K562 (cell line): ENCODE measurements around the gene MAPK1IP1L. TPM values are rescaled to one million over a fixed set of nuclear protein-coding genes. Genes with fewer than 3 reads are reported as not detected.

Experiments used
- BRF1 ChIP-seq: IDR thresholded peaks from 3 replicates; pipeline ENCODE4 v1.6.1; 2011; ENCODE audit warnings: borderline replicate concordance, mild to moderate bottlenecking; ENCODE audit not compliant: insufficient read length; ENCODE audit errors: extremely low read depth
- GABPA ChIP-seq: fragments of 200-800 bp; sonication (Bioruptor generic); conservative IDR thresholded peaks from 2 replicates; pipeline ENCODE4 v1.6.1; 2016; ENCODE audit warnings: low read depth, missing genetic modification characterization, missing compliant biosample characterization
- HCFC1 ChIP-seq: IDR thresholded peaks from 2 replicates; pipeline ENCODE4 v1.6.1; 2012; ENCODE audit warnings: low read depth, low read length, improper control_type of control experiment
- HDAC3 ChIP-seq: fragments of 450-650 bp; IDR thresholded peaks from 2 replicates; pipeline ENCODE4 v1.6.1; 2018; ENCODE audit warnings: borderline replicate concordance, mild to moderate bottlenecking, moderate library complexity; ENCODE audit not compliant: partially characterized antibody
- HNRNPK ChIP-seq: fragments of 200-400 bp; formaldehyde crosslinking; IDR thresholded peaks from one replicate; pipeline ENCODE4 v1.6.1; 2018; ENCODE audit warnings: mild to moderate bottlenecking, low read depth, low read length; ENCODE audit not compliant: poor library complexity, severe bottlenecking
- KLF13 ChIP-seq: fragments of 450-650 bp; IDR thresholded peaks from 2 replicates; pipeline ENCODE4 v1.6.1; 2016; ENCODE audit warnings: missing genetic modification characterization, low read depth, mild to moderate bottlenecking, missing compliant biosample characterization, moderate library complexity, borderline replicate concordance
- L3MBTL2 ChIP-seq: fragments of 450-650 bp; IDR thresholded peaks from 2 replicates; pipeline ENCODE4 v1.6.1; 2016; ENCODE audit warnings: mild to moderate bottlenecking, moderate library complexity
- MEF2A ChIP-seq: IDR thresholded peaks from 2 replicates; pipeline ENCODE4 v1.6.1; 2011; ENCODE audit warnings: low read depth, mild to moderate bottlenecking, low read length, moderate library complexity; ENCODE audit not compliant: control insufficient read depth
- NFIC ChIP-seq: fragments of 450-650 bp; IDR thresholded peaks from 2 replicates; pipeline ENCODE4 v1.6.1; 2017; ENCODE audit warnings: mild to moderate bottlenecking, inconsistent platforms
- NR2C1 ChIP-seq, 2 experiments: fragments of 450-650 bp; IDR thresholded peaks; 2 replicates each; pipeline ENCODE4 v1.6.1; 2017; ENCODE audit warnings: mild to moderate bottlenecking in 2 of 2, antibody characterized with exemption in 1 of 2, inconsistent platforms in 1 of 2, missing compliant biosample characterization in 1 of 2, missing genetic modification characterization in 1 of 2
- PHF21A ChIP-seq: fragments of 450-650 bp; IDR thresholded peaks from 2 replicates; pipeline ENCODE4 v1.6.1; 2017; ENCODE audit warnings: low read depth, borderline replicate concordance
- PTBP1 ChIP-seq: fragments of 200-400 bp; formaldehyde crosslinking; IDR thresholded peaks from 2 replicates; pipeline ENCODE4 v1.6.1; 2017; ENCODE audit warnings: low read depth, low read length
- PURB ChIP-seq: sonication (generic); formaldehyde crosslinking; IDR thresholded peaks from 2 replicates; pipeline ENCODE4 v1.9.0; 2021; ENCODE audit warnings: low read depth, mild to moderate bottlenecking, missing genetic modification reagents
- RAD51 ChIP-seq: fragments of 450-650 bp; IDR thresholded peaks from 2 replicates; pipeline ENCODE4 v1.7.1; 2016; ENCODE audit warnings: low read depth, mild to moderate bottlenecking, borderline replicate concordance
- RBM15 ChIP-seq: fragments of 200-400 bp; formaldehyde crosslinking; IDR thresholded peaks from 2 replicates; pipeline ENCODE4 v1.6.1; 2018; ENCODE audit warnings: mild to moderate bottlenecking, low read length, moderate library complexity; ENCODE audit not compliant: insufficient read depth
- RFX7 ChIP-seq: fragments of 250-450 bp; sonication (Bioruptor Pico); IDR thresholded peaks from 2 replicates; pipeline ENCODE4 v1.5.1; 2021; ENCODE audit warnings: mild to moderate bottlenecking
- SETDB1 ChIP-seq: IDR thresholded peaks from one replicate; pipeline ENCODE4 v1.6.1; 2012; ENCODE audit warnings: low read length, control low read depth, inconsistent platforms
- TCF7 ChIP-seq: sonication (generic); IDR thresholded peaks from 2 replicates; pipeline ENCODE4 v1.6.1; 2016; ENCODE audit warnings: antibody characterized with exemption, borderline replicate concordance
- ZNF174 ChIP-seq: fragments of 250-450 bp; sonication (Bioruptor Pico); IDR thresholded peaks from 2 replicates; pipeline ENCODE4 v1.4.0; 2020; ENCODE audit warnings: mild to moderate bottlenecking
- ZNF175 ChIP-seq: fragments of 200-800 bp; sonication (Bioruptor generic); IDR thresholded peaks from 2 replicates; pipeline ENCODE4 v1.6.1; 2016; ENCODE audit warnings: low read depth, mild to moderate bottlenecking, missing genetic modification characterization, missing compliant biosample characterization
- ZNF24 ChIP-seq: fragments of 450-650 bp; IDR thresholded peaks from 2 replicates; pipeline ENCODE4 v1.6.1; 2016
- ZNF57 ChIP-seq: fragments of 450-650 bp; formaldehyde crosslinking; IDR thresholded peaks from 2 replicates; pipeline ENCODE4 v1.4.0; 2020; ENCODE audit warnings: mild to moderate bottlenecking, moderate library complexity
- ZNF644 ChIP-seq: fragments of 200-800 bp; sonication (Bioruptor generic); IDR thresholded peaks from 2 replicates; pipeline ENCODE4 v1.6.1; 2016; ENCODE audit warnings: low read depth, missing genetic modification characterization, missing compliant biosample characterization
- ZNF766 ChIP-seq: fragments of 200-800 bp; sonication (Bioruptor generic); conservative IDR thresholded peaks from 2 replicates; pipeline ENCODE4 v1.6.1; 2016; ENCODE audit warnings: missing genetic modification characterization, missing compliant biosample characterization
- ZNF830 ChIP-seq: fragments of 250-450 bp; sonication (Bioruptor Pico); IDR thresholded peaks from 2 replicates; pipeline ENCODE4 v1.5.0; 2021; ENCODE audit warnings: mild to moderate bottlenecking
- polyA plus RNA-seq, 8 experiments: library from polyadenylated mRNA; depleted of rRNA in 4 of 8; stranded (reverse) in 5 of 8; unstranded in 3 of 8; fragments of >200 nt; fragmentation: Nextera tagmentation in 2 of 8; fragmentation: Illumina TruSeq in 1 of 8; extraction: Ambion mirVana in 2 of 8; extraction: Trizol in 1 of 8; gene quantifications; 2 replicates each; pipeline versions ENCODE4 v1.2.1 to v1.2.3, GENCODE V29; 2011 to 2014; ENCODE audit warnings: inconsistent platforms in 1 of 8, missing spikeins in 1 of 8
- total RNA-seq, 7 experiments: library from RNA; depleted of rRNA in 6 of 7; stranded (reverse); fragments of >200 nt in 6 of 7; fragmentation: Illumina TruSeq in 2 of 7; extraction: Trizol in 2 of 7; gene quantifications; 2 replicates each; pipeline versions ENCODE4 v1.2.1 to v1.2.3, GENCODE V29; 2011 to 2021; ENCODE audit warnings: low replicate concordance in 1 of 7
- TF ChIP-seq, protein P1 (sequence below): conservative IDR thresholded peaks from 2 replicates; pipeline ENCODE4 v1.6.1; 2011; ENCODE audit warnings: low read depth, mild to moderate bottlenecking, low read length; ENCODE audit not compliant: control insufficient read depth
- TF ChIP-seq, protein P2 (sequence below): fragments of 250-450 bp; sonication (Bioruptor Pico); IDR thresholded peaks from 2 replicates; pipeline ENCODE4 v1.8.0; 2022; ENCODE audit warnings: moderate library complexity, mild to moderate bottlenecking, inconsistent platforms
- TF ChIP-seq, protein P3 (sequence below): sonication (generic); formaldehyde crosslinking; IDR thresholded peaks from 2 replicates; pipeline ENCODE4 v1.8.1; 2022; ENCODE audit warnings: missing genetic modification reagents

The MAPK1IP1L gene
- total and polyA plus RNA-seq, 9 of the 15 experiments (the other 6 are each of a cell fraction or from before 2014, with no cell fraction given), result 32.7 to 99.4 (median 49.8) TPM

GRCh38 chr14:55026793-55027561, 24.5 kb upstream of the MAPK1IP1L start, which contains the start of the genes SOCS4 and WDHD1 (continued):
- TF ChIP-seq, protein P1, sequence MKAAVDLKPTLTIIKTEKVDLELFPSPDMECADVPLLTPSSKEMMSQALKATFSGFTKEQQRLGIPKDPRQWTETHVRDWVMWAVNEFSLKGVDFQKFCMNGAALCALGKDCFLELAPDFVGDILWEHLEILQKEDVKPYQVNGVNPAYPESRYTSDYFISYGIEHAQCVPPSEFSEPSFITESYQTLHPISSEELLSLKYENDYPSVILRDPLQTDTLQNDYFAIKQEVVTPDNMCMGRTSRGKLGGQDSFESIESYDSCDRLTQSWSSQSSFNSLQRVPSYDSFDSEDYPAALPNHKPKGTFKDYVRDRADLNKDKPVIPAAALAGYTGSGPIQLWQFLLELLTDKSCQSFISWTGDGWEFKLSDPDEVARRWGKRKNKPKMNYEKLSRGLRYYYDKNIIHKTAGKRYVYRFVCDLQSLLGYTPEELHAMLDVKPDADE, result peak; percentile 56; the same call in 1 of the 2 replicates
- TF ChIP-seq RBM15, result no peak
- TF ChIP-seq PURB (CRISPR knock-in tag), result no peak
- TF ChIP-seq HDAC3, result no peak
- TF ChIP-seq ZNF766 (CRISPR knock-in tag), result no peak
- TF ChIP-seq ZNF57 (CRISPR knock-in tag), result no peak
- TF ChIP-seq TCF7, result no peak
- peak; percentile 39; the same call in 1 of the 2 replicates for TF ChIP-seq NR2C1 (IDR thresholded peaks at IDR 0.05)
- peak; percentile 68 for TF ChIP-seq NR2C1 (tag; IDR thresholded peaks at IDR 0.05)
- TF ChIP-seq, protein P2, sequence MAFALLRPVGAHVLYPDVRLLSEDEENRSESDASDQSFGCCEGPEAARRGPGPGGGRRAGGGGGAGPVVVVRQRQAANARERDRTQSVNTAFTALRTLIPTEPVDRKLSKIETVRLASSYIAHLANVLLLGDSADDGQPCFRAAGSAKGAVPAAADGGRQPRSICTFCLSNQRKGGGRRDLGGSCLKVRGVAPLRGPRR, result no peak
- no peak for TF ChIP-seq ZNF644 (tag)
- no peak for TF ChIP-seq RAD51
- no peak for TF ChIP-seq RFX7
- no peak for TF ChIP-seq ZNF175 (CRISPR knock-in tag)
- TF ChIP-seq SETDB1, result no peak
- TF ChIP-seq MEF2A, result no peak
- TF ChIP-seq KLF13 (tag), result no peak
- TF ChIP-seq, protein P3, sequence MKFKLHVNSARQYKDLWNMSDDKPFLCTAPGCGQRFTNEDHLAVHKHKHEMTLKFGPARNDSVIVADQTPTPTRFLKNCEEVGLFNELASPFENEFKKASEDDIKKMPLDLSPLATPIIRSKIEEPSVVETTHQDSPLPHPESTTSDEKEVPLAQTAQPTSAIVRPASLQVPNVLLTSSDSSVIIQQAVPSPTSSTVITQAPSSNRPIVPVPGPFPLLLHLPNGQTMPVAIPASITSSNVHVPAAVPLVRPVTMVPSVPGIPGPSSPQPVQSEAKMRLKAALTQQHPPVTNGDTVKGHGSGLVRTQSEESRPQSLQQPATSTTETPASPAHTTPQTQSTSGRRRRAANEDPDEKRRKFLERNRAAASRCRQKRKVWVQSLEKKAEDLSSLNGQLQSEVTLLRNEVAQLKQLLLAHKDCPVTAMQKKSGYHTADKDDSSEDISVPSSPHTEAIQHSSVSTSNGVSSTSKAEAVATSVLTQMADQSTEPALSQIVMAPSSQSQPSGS (CRISPR knock-in tag), result no peak
- TF ChIP-seq BRF1, result no peak
- no peak for TF ChIP-seq NFIC
- no peak for TF ChIP-seq HNRNPK
- peak; percentile 81 for TF ChIP-seq GABPA
- no peak for TF ChIP-seq ZNF174 (CRISPR knock-in tag)
- peak; percentile 90 for TF ChIP-seq L3MBTL2
- TF ChIP-seq PTBP1, result no peak
- TF ChIP-seq ZNF830 (CRISPR knock-in tag), result no peak
- TF ChIP-seq PHF21A, result no peak
- peak; percentile 77 for TF ChIP-seq HCFC1
- TF ChIP-seq ZNF24, result no peak
